Stimulated activated naive CD4-positive, alpha-beta T cell treated with Interleukin-2 at 50 U/mL for 16 hours (primary cell): Measurements from ENCODE around the gene OR5AP2.
"Not testable (repeated sequence)": the region's sequence is repeated elsewhere in the genome, so short reads cannot be mapped to it uniquely, and the experiment has no call there.

Experiments
- DNase-seq: peaks from one replicate; lab custom pipeline; 2025; lab: John Stamatoyannopoulos, UW

The OR5AP2 gene

GRCh38 chr11:56642339-56642738, at the start of gene OR5AP2:
Gene OR5AP2 (minus strand): TSS chr11:56642439. CDS start chr11:56642439, 0 bp downstream.
- no peak for DNase-seq

DNA sequence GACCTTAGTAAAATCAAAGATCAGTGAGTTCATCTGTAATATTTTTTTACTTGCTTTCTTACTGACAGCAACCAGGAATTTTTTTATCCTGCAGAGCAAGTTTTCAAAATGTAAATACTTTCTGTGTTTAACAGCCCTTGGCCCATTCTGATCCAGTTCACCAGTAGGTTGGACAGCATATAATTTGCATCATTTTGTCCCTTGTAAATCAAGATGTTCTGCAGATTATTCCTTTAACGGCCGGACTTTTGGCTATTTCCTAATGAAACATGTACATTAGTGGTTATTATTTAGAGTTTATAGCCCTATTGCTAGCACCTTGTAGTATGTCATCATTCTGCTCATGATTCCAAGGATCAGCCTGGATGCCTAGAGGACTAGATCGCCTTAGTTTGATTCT, 48.9 kb upstream of the OR5AP2 start:
- not testable (repeated sequence) for DNase-seq

DNA sequence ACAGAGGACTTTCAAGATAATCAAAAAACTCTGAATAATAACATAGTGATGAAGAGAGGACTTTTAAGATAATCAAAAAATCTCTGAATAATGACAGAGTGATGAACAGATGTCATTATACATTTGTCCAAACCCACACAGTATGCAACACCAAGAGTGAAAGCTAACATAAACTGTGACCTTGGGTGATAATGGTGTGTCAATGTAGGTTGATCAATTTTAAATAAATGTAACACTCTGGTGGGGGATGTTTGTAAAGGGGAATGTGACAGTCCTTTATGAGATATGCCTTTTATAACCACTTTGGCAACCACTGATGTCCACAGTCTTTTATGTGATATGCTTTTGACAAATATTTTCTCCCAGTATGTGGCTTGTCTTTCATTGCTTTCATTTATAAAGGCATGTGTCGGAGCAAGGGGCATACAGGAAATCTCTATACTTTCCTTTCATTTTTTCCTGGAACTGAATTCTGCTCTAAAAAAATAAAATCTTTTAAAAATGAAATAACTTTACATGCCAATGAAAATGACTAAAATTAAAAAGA, 46.4 kb upstream of the OR5AP2 start:
- DNase-seq, result no peak

- no peak for DNase-seq
These were observed 28.7 kb upstream of the OR5AP2 start for GRCh38 chr11:56670984-56671383.

- no peak for DNase-seq
These were observed 21.1 kb upstream of the OR5AP2 start, which contains the start of gene OR5AR1 for GRCh38 chr11:56663386-56663785. Gene OR5AR1 (plus strand): TSS chr11:56663686. CDS start chr11:56663686, 0 bp downstream.

GRCh38 chr11:56659755-56660154, 17.5 kb upstream of the OR5AP2 start:
- DNase-seq, result no peak

GRCh38 chr11:56637500-56637899, 4.7 kb downstream of the OR5AP2 start:
- DNase-seq, result no peak

DNA sequence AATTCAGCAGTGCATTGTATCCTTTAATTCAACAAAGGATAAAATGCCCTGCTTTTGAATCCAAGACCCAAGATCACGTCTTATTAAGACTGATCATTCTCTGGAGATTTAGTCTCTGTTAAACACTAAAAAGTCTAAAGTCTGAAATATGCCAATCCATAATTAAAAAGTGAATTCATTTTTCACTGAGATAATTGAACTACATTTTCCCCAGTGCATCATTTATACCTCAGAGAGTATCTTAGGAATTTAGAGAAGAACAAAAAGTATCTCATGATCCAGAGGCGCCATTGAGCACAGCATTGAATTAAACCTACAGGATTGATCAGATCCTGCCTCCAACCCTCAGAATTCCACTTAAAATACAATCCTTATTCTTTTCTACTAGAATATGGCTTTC, 5.4 kb downstream of the OR5AP2 start:
- DNase-seq, result no peak

DNA sequence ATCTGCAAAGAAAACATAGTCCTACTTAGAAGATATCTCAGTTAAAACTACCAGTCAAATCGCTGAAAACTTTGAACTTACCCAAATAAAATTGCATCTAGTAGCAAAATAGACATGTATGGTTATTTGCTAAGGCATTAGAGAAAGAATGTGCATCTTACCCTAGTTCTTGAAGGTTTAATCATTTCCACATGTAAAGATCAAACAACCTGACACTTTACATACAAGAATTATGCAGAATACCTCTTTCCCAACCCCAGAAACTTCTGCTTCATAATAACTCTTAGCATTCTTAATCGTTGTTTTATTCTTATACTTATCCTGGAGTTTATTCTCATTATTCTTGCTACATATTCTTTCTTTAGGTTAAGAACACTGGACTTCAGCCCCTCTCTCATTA, 9.9 kb downstream of the OR5AP2 start:
- DNase-seq, result no peak

DNA sequence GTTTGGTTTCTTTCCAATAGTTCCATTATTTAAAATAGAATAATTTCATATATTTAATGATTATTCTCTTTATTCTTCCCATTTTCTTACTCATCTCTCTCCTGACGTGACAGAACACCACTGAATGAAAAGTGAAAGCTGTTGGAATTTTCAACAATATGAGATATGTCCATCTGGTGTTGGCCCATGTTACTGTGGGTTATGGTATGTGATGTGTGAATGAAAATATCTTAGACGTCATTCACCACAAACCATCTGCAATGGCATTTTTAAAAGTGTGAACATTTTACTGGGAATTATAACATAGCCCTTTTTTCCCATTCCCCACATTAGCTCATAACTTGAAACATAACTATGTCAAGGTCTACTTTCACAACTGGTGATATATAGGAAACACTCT, 16.3 kb downstream of the OR5AP2 start:
- no peak for DNase-seq

- DNase-seq, result no peak
These were observed 17.6 kb downstream of the OR5AP2 start for GRCh38 chr11:56624661-56625110.

GRCh38 chr11:56611174-56611573, 31.1 kb downstream of the OR5AP2 start:
- DNase-seq, result no peak

GRCh38 chr11:56592088-56592717, 50.0 kb downstream of the OR5AP2 start:
- not testable (repeated sequence) for DNase-seq
